Measurements from ENCODE around the gene LRMDA.

LRMDA gene

GRCh38 chr10:76119515-76119914 is 688.1 kb downstream of the LRMDA start:
- Histone ChIP-seq H3K4me3 (ENCODE audit: low read length, poor library complexity, severe bottlenecking) (no peak overlapping the region), H2AFZ (ENCODE audit: low read length) (no peak overlapping the region), H3K4me1 (ENCODE audit: insufficient read depth, low read length, poor library complexity, severe bottlenecking) (no peaks in the 10 kb centered on the region), H3K36me3 (ENCODE audit: insufficient read depth, low read length) (no peaks in the 10 kb centered on the region), H3F3A (ENCODE audit: low read depth) (no peaks in the 10 kb centered on the region), H3K9ac (ENCODE audit: low read depth, low read length, poor library complexity, severe bottlenecking) (no peak overlapping the region), H3K9me3 (ENCODE audit: insufficient read depth, low read depth, low read length) (no peaks in the 10 kb centered on the region), H4K20me1 (ENCODE audit: insufficient read depth, low read length, poor library complexity, severe bottlenecking) (no peaks in the 10 kb centered on the region), H3K4me2 (ENCODE audit: low read depth, low read length, poor library complexity, severe bottlenecking) (no peak overlapping the region), H3K9me2 (replicated peaks; ENCODE audit: low read depth, low read length) (no peaks in the 10 kb centered on the region), H3K27me3 (ENCODE audit: insufficient read depth, low read length, poor library complexity, severe bottlenecking) (no peaks in the 10 kb centered on the region), H3K79me2 (ENCODE audit: insufficient read depth, low read length) (no peaks in the 10 kb centered on the region)
- TF ChIP-seq CTCF (conservative IDR thresholded peaks at IDR 0.05; ENCODE audit: low read length) (no peak), EZH2phosphoT487 (IDR thresholded peaks at IDR 0.05; ENCODE audit: borderline replicate concordance) (no peak)

GRCh38 chr10:76122056-76122455 is 690.6 kb downstream of the LRMDA start:
- Histone ChIP-seq H3K9me3 (ENCODE audit: insufficient read depth, low read depth, low read length) (no peaks in the 10 kb centered on the region), H4K20me1 (ENCODE audit: insufficient read depth, low read length, poor library complexity, severe bottlenecking) (no peaks in the 10 kb centered on the region), H3K9ac (ENCODE audit: low read depth, low read length, poor library complexity, severe bottlenecking) (no peak overlapping the region), H3K36me3 (ENCODE audit: insufficient read depth, low read length) (no peaks in the 10 kb centered on the region), H3K79me2 (ENCODE audit: insufficient read depth, low read length) (no peaks in the 10 kb centered on the region), H3K4me1 (ENCODE audit: insufficient read depth, low read length, poor library complexity, severe bottlenecking) (peaks cover 20% of the 10 kb centered on the region), H3K4me2 (ENCODE audit: low read depth, low read length, poor library complexity, severe bottlenecking) (no peak overlapping the region), H3F3A (ENCODE audit: low read depth) (no peaks in the 10 kb centered on the region), H3K9me2 (replicated peaks; ENCODE audit: low read depth, low read length) (no peaks in the 10 kb centered on the region), H3K27me3 (ENCODE audit: insufficient read depth, low read length, poor library complexity, severe bottlenecking) (no peaks in the 10 kb centered on the region), H3K4me3 (ENCODE audit: low read length, poor library complexity, severe bottlenecking) (no peak overlapping the region), H2AFZ (ENCODE audit: low read length) (no peak overlapping the region)
- no peak for TF ChIP-seq EZH2phosphoT487 (IDR thresholded peaks at IDR 0.05; ENCODE audit: borderline replicate concordance)
- no peak for TF ChIP-seq CTCF (conservative IDR thresholded peaks at IDR 0.05; ENCODE audit: low read length)

GRCh38 chr10:76124280-76124679 is 692.9 kb downstream of the LRMDA start:
- no peaks in the 10 kb centered on the region for H3K79me2 ChIP-seq (ENCODE audit: insufficient read depth, low read length)
- no peaks in the 10 kb centered on the region for H3K9me3 ChIP-seq (ENCODE audit: insufficient read depth, low read depth, low read length)
- no peak overlapping the region for H3K4me2 ChIP-seq (ENCODE audit: low read depth, low read length, poor library complexity, severe bottlenecking)
- TF ChIP-seq EZH2phosphoT487 (IDR thresholded peaks at IDR 0.05; ENCODE audit: borderline replicate concordance), result no peak
- TF ChIP-seq CTCF (conservative IDR thresholded peaks at IDR 0.05; ENCODE audit: low read length), result no peak
- H3K36me3 ChIP-seq (ENCODE audit: insufficient read depth, low read length), result no peaks in the 10 kb centered on the region
- no peak overlapping the region for H3K9ac ChIP-seq (ENCODE audit: low read depth, low read length, poor library complexity, severe bottlenecking)
- H2AFZ ChIP-seq (ENCODE audit: low read length), result no peak overlapping the region
- no peaks in the 10 kb centered on the region for H4K20me1 ChIP-seq (ENCODE audit: insufficient read depth, low read length, poor library complexity, severe bottlenecking)
- no peaks in the 10 kb centered on the region for H3K9me2 ChIP-seq (replicated peaks; ENCODE audit: low read depth, low read length)
- H3F3A ChIP-seq (ENCODE audit: low read depth), result no peaks in the 10 kb centered on the region
- H3K4me3 ChIP-seq (ENCODE audit: low read length, poor library complexity, severe bottlenecking), result no peak overlapping the region
- no peaks in the 10 kb centered on the region for H3K27me3 ChIP-seq (ENCODE audit: insufficient read depth, low read length, poor library complexity, severe bottlenecking)
- H3K4me1 ChIP-seq (ENCODE audit: insufficient read depth, low read length, poor library complexity, severe bottlenecking), result peaks cover 26% of the 10 kb centered on the region

Measured in Loucy (cell line).